Adrenal gland (tissue), 5 donors: ENCODE results near the gene OSR1.

Experiments used
- POLR2A ChIP-seq, 2 donors: fragments of 450-650 bp; IDR thresholded peaks; one replicate each; pipeline ENCODE4 v1.6.1; 2017; ENCODE audit warnings: antibody characterized with exemption in 2 of 2, mild to moderate bottlenecking in 2 of 2, moderate library complexity in 1 of 2
- TF ChIP-seq, protein P1 (sequence below), 6 experiments: fragments of 450-650 bp in 4 of 6; fragments of 200-600 bp in 2 of 6; sonication (generic) in 1 of 6; IDR thresholded peaks; 1 replicate in 5 of 6; 2 replicates in 1 of 6; pipeline versions ENCODE4 v1.5.1 to v1.8.0; 2016 to 2021; ENCODE audit warnings: antibody characterized with exemption in 6 of 6, mild to moderate bottlenecking in 2 of 6, moderate library complexity in 1 of 6
- donor health status: DM: no; HTN: no; CAD: no.

DNA sequence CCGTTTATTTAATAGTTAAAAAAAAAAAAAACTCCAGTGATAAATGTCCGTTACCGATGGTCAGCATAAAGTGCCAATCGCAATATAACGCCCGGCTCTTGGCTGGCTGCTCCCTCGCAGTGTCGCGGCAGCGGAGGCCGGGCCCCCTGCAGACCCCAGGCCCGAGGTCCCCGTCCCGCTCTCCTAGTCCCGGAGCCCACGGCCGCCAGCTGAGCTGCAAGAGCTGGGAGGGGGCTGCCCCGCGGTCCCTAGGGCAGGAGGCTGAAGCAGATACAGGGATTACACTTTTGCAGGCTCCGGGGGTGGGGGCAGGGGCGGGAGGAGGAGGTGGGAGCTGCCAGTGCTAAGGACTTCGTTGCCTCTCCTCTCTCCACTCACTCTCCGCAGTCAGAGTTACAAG lies 6.9 kb downstream of the OSR1 start:
- TF ChIP-seq, protein P1, sequence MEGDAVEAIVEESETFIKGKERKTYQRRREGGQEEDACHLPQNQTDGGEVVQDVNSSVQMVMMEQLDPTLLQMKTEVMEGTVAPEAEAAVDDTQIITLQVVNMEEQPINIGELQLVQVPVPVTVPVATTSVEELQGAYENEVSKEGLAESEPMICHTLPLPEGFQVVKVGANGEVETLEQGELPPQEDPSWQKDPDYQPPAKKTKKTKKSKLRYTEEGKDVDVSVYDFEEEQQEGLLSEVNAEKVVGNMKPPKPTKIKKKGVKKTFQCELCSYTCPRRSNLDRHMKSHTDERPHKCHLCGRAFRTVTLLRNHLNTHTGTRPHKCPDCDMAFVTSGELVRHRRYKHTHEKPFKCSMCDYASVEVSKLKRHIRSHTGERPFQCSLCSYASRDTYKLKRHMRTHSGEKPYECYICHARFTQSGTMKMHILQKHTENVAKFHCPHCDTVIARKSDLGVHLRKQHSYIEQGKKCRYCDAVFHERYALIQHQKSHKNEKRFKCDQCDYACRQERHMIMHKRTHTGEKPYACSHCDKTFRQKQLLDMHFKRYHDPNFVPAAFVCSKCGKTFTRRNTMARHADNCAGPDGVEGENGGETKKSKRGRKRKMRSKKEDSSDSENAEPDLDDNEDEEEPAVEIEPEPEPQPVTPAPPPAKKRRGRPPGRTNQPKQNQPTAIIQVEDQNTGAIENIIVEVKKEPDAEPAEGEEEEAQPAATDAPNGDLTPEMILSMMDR (IDR thresholded peaks at IDR 0.05), result no peak
- no peak for TF ChIP-seq POLR2A (IDR thresholded peaks at IDR 0.05)
